GM18907 (cell line): ENCODE data around the gene EFCC1.
"Not testable (repeated sequence)": the region's sequence is repeated elsewhere in the genome, so short reads cannot be mapped to it uniquely, and the experiment has no call there.

Experiments used
- ATAC-seq: cut with Tn5 transposase; IDR thresholded peaks from one replicate; pipeline ENCODE4 v1.9.1; 2021; ENCODE audit warnings: mild to moderate bottlenecking, moderate library complexity; ENCODE audit not compliant: unreplicated experiment

Gene EFCC1

GRCh38 chr3:129051871-129052340, 50.8 kb downstream of the EFCC1 start:
- ATAC-seq = no peak

DNA sequence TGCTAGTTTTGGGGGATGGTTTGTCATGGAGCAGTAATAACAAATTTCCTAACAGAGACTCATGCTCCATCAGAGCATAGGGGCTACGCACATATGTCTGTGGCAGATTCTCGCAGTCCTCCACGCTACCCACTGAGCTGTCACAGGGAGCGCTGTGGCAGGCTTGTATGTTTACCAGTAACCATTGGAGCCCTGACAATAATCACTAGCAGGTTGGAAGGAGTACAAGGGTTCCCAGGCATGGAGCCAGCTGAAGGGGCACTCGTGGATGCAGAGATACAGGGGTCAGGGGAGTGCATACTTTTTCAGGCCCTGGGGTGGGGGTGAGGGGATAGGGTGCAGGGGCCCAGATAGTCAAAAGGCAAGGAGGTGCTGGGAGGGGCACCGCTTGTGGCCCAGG, 51.6 kb downstream of the EFCC1 start:
- ATAC-seq = no peak

- ATAC-seq = no peak
Measured at GRCh38 chr3:129054605-129055104, 53.6 kb downstream of the EFCC1 start.

DNA sequence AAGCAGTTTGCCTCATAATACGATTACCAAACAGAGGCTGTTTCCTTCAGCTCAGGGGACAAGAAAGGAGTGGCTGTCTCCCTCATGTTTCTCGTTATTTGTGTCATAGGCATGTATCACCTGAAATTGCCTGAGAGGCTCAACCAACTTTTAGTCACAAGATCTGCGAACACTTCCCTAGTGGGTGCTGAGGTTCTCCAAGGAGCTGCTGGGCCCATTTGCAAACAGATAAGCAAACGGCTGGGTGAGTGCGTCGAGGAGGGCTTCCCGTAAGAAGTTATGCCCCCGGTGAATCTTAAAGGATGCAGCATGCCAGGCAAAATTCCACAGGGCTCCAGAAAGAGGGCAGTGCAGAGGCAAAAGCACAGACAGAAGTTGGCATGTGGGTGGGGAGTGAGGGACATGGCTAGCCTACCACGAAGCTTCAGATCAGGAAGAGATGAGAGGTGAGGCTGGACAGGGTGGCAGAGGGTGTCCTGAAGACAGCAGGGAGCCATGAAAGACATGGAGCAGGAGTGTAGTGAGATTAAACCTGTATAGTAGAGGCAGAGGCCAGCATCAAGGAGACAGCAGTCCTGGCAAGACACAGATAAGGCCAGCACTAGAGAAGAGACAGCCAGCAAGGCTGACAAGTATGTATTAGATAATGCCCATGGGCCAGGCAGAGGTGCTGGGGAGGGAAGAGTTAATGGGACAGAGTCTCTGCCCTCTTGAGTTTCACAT, 55.5 kb downstream of the EFCC1 start:
- ATAC-seq = no peak

GRCh38 chr3:129057249-129057648, 56.1 kb downstream of the EFCC1 start:
- ATAC-seq = no peak

DNA sequence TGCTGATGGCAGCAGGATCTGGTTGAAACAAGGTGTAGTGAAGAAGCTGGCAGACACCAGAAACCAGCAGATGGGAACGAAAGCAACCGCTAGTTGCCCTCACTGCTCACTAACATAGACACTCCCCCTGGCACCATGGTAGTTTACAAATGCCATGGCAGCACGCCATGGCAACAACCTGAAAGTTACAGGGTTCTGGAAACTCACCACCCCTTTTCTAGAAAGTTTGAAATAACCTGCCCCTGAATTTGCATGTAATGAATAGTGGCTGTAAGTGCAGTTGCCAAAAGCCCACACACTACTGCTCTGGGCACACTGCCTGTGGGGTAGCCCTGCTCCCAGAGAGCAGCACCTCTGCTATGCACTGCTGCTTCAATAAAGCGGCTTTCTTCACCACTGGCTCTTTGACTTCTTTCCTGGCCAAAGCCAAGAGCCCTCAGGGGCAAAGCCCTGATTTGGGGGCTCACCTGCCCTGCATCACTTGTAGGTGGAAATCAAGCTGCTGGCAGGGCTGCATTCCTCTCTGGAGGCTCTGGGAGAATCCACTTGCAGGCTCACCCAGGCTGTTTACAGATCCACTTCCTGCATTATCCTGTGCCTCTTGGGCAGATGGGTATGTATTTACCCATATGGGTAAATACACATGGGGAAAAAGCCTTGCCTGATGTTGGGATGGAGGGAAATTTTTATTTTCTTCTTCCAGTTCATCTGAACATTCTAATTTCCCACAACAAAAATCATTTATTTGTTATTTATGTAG, 57.5 kb downstream of the EFCC1 start:
- peak; percentile 67 for ATAC-seq

DNA sequence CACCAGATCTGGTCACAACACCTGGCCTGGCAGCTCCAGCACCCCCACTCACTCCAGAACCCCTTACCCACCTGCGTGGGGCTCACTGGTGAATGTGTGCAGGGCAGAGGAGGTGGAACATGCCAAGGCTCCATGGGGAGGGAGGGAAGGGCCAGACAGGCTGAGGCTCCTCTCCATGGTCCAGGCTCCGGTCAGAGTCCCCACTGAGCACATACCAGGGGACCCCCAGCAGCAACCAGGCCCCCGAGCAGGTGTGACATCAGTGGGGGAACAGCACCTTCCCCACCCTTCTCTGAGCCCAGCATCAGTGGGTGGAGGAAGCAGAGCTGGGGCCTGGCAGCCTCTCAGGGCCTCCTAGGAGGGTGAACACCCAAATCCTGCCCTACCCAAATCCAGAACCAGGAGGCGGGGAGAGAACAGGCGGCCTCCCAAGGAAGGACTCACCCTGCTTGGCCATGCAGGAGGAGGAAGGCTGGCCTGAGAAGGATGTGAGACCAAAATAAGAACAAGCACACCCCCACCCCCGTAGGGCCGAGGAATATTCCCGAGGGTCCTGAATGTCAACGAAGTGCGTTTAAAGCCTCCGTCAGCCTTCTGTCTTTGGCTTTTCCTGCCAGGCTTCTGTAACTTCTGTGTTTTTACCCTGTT, 58.3 kb downstream of the EFCC1 start:
- no peak for ATAC-seq

DNA sequence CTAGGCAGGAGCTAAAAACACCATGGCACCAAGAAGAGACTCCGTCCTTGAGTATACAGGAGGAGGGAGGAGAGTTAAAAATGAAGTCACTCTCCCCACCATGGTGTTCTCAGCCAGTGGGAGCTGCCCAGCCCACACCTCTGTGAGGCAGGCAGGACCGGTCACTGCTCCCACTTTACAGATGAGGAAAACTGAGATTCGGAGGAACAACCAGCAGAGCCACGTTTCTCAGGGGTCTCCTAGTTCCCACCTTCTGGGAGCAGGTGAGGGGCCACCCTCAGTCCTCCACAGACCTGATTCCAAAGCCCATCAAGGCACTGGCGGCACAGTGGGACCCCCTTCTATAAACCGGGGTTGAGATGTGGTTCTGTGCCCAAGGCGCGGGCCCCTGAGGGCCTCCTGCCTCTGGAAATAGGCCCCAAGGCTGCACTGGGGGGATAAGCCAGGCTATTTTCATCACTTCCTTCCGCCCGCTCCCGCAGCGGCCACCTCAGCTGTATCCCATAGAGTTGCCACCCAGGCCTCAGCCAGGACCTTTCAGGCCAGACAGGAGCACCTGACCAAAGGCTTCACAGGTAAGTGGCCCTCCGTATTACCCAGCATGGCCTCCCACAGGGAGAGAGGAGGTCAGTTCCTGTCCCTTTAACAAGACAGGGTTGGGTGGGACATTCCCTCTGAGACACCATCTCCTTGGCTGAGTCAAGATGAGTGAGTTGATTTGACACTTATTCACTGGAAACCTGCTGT, 59.3 kb downstream of the EFCC1 start, which contains the start of gene GP9:
Gene GP9, plus strand, starts transcription at position 504 of the 747 bp plus-strand sequence. CDS start 961 bp downstream, outside the sequence.
- ATAC-seq = no peak

DNA sequence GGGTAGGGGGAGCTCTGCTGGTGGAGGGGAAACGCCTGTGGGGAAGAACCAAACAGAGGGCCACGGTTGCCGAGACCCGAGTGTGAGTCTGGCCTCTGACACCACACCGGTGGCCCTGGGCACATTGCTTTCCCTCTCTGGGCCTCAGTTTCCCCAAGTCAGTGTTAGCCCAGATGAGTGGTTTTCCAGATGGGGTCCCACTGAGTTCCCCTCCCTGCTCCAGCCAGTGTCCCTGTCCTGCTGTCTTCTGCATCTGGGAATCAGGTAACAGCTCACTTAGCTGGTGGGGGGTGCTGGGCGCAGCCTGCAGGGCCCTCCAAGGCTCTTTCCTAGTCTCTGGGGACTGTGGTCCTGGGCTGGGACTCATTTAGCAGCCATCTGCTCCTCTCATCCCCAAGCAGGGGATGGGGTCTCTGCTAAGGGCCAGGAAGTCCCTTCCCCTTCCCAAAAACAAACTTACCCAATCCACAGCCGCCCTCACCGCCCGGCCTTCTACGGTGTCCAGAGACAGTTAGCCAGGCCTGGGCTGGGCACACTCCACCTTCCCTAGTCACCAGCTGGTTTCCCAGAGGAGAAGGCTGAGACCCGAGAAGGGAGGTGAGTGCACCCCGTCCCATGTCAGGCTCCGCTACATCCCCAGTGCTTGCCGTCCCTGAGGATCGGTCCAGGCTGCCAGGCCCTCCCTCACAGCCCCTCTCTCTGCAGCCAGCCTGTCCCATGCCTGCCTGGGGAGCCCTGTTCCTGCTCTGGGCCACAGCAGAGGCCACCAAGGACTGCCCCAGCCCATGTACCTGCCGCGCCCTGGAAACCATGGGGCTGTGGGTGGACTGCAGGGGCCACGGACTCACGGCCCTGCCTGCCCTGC, 60.2 kb downstream of the EFCC1 start:
- no peak for ATAC-seq

- no peak for ATAC-seq
Measured at GRCh38 chr3:129061888-129062834, 61.1 kb downstream of the EFCC1 start.

DNA sequence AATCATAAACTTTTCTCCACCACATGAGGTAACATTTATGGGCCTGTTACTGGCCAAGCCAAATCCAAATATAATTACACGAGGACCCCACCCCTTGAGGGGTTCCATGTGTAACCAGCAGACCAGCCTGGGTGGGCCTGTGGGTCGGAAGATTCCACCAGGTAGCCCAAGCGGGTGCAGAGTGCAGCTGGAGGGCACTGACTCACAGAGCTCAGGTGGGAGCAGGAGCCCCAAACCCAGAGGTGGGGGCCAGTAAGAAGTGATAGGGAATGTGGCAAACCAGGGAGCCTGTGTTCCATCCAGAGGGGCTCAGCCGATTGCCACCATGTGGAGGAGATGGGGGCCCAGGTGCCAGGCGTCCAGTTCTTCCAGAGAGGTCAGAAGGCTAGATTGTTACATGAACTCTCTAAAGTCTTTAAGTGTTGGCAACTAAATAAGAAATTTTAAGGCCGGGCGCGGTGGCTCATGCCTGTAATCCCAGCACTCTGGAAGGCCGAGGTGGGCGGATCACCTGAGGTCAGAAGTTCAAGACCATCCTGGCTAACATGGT, 62.1 kb downstream of the EFCC1 start:
- no peak for ATAC-seq

DNA sequence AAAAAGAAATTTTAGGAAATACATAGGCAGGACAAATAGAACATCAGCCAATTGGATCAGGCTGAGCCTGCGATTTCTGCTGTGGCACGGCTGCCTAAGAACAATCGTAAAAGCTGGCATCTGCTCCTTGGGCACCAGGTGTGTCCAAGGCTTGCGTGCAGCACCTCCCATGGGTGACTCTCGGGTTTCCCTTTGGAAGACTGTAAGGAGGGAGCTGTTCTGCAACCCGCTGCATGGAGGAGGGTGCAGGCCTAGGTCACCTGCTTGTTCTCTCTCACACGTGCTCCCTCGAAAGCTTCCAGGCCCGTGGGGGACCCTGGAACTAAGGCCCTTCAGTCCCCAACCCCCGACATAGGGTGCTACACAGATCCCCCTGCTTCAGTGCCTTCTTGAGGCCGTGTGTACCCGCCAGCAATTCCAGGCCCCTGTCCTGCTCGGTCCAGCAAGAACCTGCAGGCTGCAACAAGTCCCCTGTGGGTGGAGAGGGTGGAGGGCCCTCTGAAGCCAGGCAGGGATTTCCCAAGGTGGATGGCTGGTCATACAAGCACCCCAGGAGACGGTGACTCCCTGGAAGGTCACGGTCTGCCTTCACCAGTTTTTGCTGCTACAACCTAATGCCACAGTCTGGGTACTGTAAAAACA, 62.9 kb downstream of the EFCC1 start:
- no peak for ATAC-seq

- no peak for ATAC-seq
Measured at GRCh38 chr3:129065016-129065719, 64.1 kb downstream of the EFCC1 start.

DNA sequence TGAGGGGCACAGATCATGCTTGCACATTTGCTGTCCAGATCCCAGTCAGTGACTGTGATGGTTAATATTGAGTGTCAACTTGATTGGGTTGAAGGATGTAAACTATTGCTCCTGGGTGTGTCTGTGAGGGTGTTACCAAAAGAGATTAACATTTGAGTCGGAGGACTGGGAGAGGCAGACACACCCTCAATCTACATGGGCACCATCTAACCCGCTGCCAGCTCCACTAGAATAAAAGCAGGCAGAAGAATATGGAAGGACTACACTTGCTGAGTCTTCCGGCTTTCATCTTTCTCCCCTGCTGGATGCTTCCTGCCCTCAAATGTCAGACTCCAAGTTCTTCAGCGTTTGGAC, 64.6 kb downstream of the EFCC1 start:
- no peak for ATAC-seq

GRCh38 chr3:129067719-129068118, 66.6 kb downstream of the EFCC1 start:
- ATAC-seq = not testable (repeated sequence)

DNA sequence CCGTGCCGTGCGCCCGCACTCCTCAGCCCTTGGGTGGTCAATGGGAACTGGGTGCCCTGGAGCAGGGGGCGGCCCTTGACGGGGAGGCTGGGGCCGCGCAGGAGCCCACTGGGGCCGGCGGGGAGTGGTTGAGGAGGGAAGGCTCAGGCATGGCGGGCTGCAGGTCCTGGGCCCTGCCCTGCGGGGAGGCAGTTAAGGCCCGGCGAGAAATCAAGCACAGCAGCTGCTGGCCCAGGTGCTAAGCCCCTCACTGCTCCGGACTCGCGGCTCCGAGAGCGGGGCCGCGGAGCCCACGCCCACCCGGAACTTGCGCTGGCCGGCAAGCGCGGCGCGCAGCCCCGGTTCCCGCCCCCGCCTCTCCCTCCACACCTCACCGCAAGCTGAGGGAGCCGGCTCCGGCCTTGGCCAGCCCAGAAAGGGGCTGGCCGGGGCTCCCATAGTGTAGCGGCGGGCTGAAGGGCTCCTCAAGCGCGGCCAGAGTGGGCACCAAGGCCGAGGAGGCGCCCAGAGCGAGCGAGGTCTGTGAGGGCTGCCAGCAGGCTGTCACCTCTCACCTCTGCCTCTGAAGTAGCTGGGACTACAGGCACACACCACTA, 67.3 kb downstream of the EFCC1 start:
- no peak for ATAC-seq
